K562 (cell line): ENCODE data around the gene STIM1. TPM values are rescaled to one million over a fixed set of nuclear protein-coding genes. Genes with fewer than 3 reads are reported as not detected.

Experiments used
- ASH1L ChIP-seq: fragments of 450-650 bp; IDR thresholded peaks from 2 replicates; pipeline ENCODE4 v1.6.1; 2018; ENCODE audit warnings: borderline replicate concordance, mild to moderate bottlenecking, low read depth; ENCODE audit not compliant: partially characterized antibody
- CCAR2 ChIP-seq: fragments of 200-400 bp; formaldehyde crosslinking; IDR thresholded peaks from 2 replicates; pipeline ENCODE4 v1.6.1; 2017; ENCODE audit warnings: mild to moderate bottlenecking, low read depth, low read length
- COPS2 ChIP-seq: fragments of 450-650 bp; conservative IDR thresholded peaks from 2 replicates; pipeline ENCODE4 v1.6.1; 2016; ENCODE audit warnings: mild to moderate bottlenecking, moderate library complexity
- HNRNPL ChIP-seq: fragments of 200-400 bp; formaldehyde crosslinking; IDR thresholded peaks from 2 replicates; pipeline ENCODE4 v1.6.1; 2017; ENCODE audit warnings: low read depth, mild to moderate bottlenecking, low read length
- JUN ChIP-seq, 2 experiments: sonication (generic) in 1 of 2; formaldehyde crosslinking in 1 of 2; IDR thresholded peaks; 2 replicates each; pipeline versions ENCODE4 v1.6.1 to v1.8.0; 2012 to 2022; ENCODE audit warnings: borderline replicate concordance in 2 of 2, mild to moderate bottlenecking in 2 of 2, improper control_type of control experiment in 1 of 2, low read depth in 1 of 2, low read length in 1 of 2, missing genetic modification reagents in 1 of 2
- MTA3 ChIP-seq: fragments of 450-650 bp; formaldehyde crosslinking; IDR thresholded peaks from 2 replicates; pipeline ENCODE4 v1.6.1; 2017; ENCODE audit warnings: mild to moderate bottlenecking, borderline replicate concordance
- NONO ChIP-seq, 2 experiments: fragments of 200-400 bp in 1 of 2; fragments of 450-650 bp in 1 of 2; formaldehyde crosslinking in 1 of 2; IDR thresholded peaks; 2 replicates each; pipeline ENCODE4 v1.6.1; 2017; ENCODE audit warnings: low read depth in 2 of 2, mild to moderate bottlenecking in 2 of 2, moderate library complexity in 2 of 2, low read length in 1 of 2
- PCBP1 ChIP-seq: fragments of 200-400 bp; formaldehyde crosslinking; IDR thresholded peaks from 2 replicates; pipeline ENCODE4 v1.6.1; 2018; ENCODE audit warnings: mild to moderate bottlenecking, low read depth, low read length; ENCODE audit not compliant: poor library complexity, severe bottlenecking
- POLR2AphosphoS5 ChIP-seq: IDR thresholded peaks from 2 replicates; pipeline ENCODE4 v1.6.1; 2011; ENCODE audit warnings: mild to moderate bottlenecking, low read depth, low read length, moderate library complexity; ENCODE audit not compliant: control insufficient read depth, insufficient read depth
- SMC3 ChIP-seq: conservative IDR thresholded peaks from 2 replicates; pipeline ENCODE4 v1.6.1; 2011; ENCODE audit warnings: low read depth, low read length, improper control_type of control experiment; ENCODE audit not compliant: insufficient read depth
- SRF ChIP-seq, 2 experiments: fragments of 250-450, 450-650 bp in 1 of 2; sonication (Bioruptor Pico) in 1 of 2; sonication (generic) in 1 of 2; formaldehyde crosslinking; IDR thresholded peaks; 2 replicates each; pipeline versions ENCODE4 v1.5.0 to v1.5.1; 2020 to 2022; ENCODE audit warnings: mild to moderate bottlenecking in 1 of 2, missing genetic modification reagents in 1 of 2
- TARDBP ChIP-seq: fragments of 450-650 bp; IDR thresholded peaks from 2 replicates; pipeline ENCODE4 v1.6.1; 2016
- TCFL5 ChIP-seq: fragments of 250-450 bp; sonication (Bioruptor Pico); conservative IDR thresholded peaks from 2 replicates; pipeline ENCODE4 v1.6.1; 2021; ENCODE audit warnings: mild to moderate bottlenecking, moderate library complexity, matching md5 sums
- TEAD4 ChIP-seq, 2 experiments: sonication (generic) in 1 of 2; formaldehyde crosslinking in 1 of 2; IDR thresholded peaks; 2 replicates each; pipeline versions ENCODE4 v1.6.1 to v1.8.0; 2012 to 2022; ENCODE audit warnings: borderline replicate concordance in 1 of 2, inconsistent platforms in 1 of 2, low read length in 1 of 2, mild to moderate bottlenecking in 1 of 2, missing genetic modification reagents in 1 of 2
- U2AF1 ChIP-seq: fragments of 200-400 bp; formaldehyde crosslinking; optimal IDR thresholded peaks from 2 replicates; pipeline ENCODE3; 2017; ENCODE audit warnings: mild to moderate bottlenecking, low read depth, low read length, moderate library complexity
- ZNF436 ChIP-seq: fragments of 250-450, 450-650 bp; sonication (Bioruptor Pico); formaldehyde crosslinking; IDR thresholded peaks from 2 replicates; pipeline ENCODE4 v1.7.0; 2020; ENCODE audit warnings: mild to moderate bottlenecking
- ZNF589 ChIP-seq: fragments of 200-800 bp; sonication (Bioruptor generic); IDR thresholded peaks from 2 replicates; pipeline ENCODE4 v1.6.1; 2016; ENCODE audit warnings: low read depth, missing genetic modification characterization, missing compliant biosample characterization
- ZSCAN29 ChIP-seq: fragments of 450-650 bp; IDR thresholded peaks from 2 replicates; pipeline ENCODE4 v1.6.1; 2017
- polyA plus RNA-seq, 8 experiments: library from polyadenylated mRNA; depleted of rRNA in 4 of 8; stranded (reverse) in 5 of 8; unstranded in 3 of 8; fragments of >200 nt; fragmentation: Nextera tagmentation in 2 of 8; fragmentation: Illumina TruSeq in 1 of 8; extraction: Ambion mirVana in 2 of 8; extraction: Trizol in 1 of 8; gene quantifications; 2 replicates each; pipeline versions ENCODE4 v1.2.1 to v1.2.3, GENCODE V29; 2011 to 2014; ENCODE audit warnings: inconsistent platforms in 1 of 8, missing spikeins in 1 of 8
- total RNA-seq, 7 experiments: library from RNA; depleted of rRNA in 6 of 7; stranded (reverse); fragments of >200 nt in 6 of 7; fragmentation: Illumina TruSeq in 2 of 7; extraction: Trizol in 2 of 7; gene quantifications; 2 replicates each; pipeline versions ENCODE4 v1.2.1 to v1.2.3, GENCODE V29; 2011 to 2021; ENCODE audit warnings: low replicate concordance in 1 of 7
- TF ChIP-seq, protein P1 (sequence below): fragments of 450-650 bp; conservative IDR thresholded peaks from 2 replicates; pipeline ENCODE4 v1.6.1; 2016; ENCODE audit warnings: missing genetic modification characterization, low read depth, mild to moderate bottlenecking, missing compliant biosample characterization, moderate library complexity
- TF ChIP-seq, protein P2 (sequence below): IDR thresholded peaks from 2 replicates; pipeline ENCODE4 v1.6.1; 2011; ENCODE audit warnings: borderline replicate concordance, low read depth, mild to moderate bottlenecking, moderate library complexity, low read length; ENCODE audit not compliant: insufficient read depth, poor library complexity, severe bottlenecking
- TF ChIP-seq, protein P3 (sequence below): IDR thresholded peaks from 3 replicates; pipeline ENCODE4 v1.6.1; 2011; ENCODE audit warnings: borderline replicate concordance, mild to moderate bottlenecking; ENCODE audit not compliant: insufficient read length, insufficient read depth

STIM1 gene
- total and polyA plus RNA-seq, 9 of the 15 experiments (the other 6 are each of a cell fraction or from before 2014, with no cell fraction given): 7.7 to 50.5 (median 22.5) TPM

DNA sequence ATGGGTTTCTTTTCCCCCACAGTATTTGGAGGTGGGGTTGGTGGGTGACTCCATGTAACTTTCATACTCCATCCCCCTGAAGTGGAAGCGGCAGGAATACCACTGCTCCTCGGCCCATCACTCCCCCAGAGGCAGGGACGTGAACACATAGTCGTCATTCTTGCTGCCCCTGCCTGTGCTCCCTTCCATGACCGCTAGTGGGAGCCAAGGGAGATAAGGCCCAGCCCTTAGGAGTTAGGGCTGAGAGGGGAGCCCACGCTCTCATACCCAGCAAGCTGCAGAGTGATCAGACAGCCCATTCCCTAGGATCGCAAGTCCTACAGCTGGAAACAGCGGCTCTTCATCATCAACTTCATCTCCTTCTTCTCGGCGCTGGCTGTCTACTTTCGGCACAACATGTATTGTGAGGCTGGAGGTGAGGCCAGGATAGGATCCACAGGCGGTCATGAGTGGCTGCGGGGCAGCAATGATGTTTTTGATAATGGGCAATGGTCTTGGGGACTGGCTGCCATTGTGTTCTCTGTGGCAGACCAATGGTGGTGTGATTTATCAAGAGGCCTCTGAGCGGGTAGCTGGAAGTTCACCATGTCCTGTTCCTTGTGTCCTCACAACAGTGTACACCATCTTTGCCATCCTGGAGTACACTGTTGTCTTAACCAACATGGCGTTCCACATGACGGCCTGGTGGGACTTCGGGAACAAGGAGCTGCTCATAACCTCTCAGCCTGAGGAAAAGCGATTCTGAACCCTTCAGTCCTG, 30.6 kb upstream of the STIM1 start (continued):
- TF ChIP-seq HNRNPL (no peak), ZSCAN29 (no peak), TARDBP (peak; percentile 62; the same call in 1 of the 2 replicates), ASH1L (no peak), ZNF589 (CRISPR knock-in tag) (no peak), ZNF436 (CRISPR knock-in tag) (no peak), CCAR2 (peak; percentile 52; the same call in 1 of the 2 replicates), SRF (CRISPR knock-in tag; IDR thresholded peaks at IDR 0.05) (0 out of 4 replicates have a peak, but pooled peaks of 1 of the 2 experiments have one; percentile 31), MTA3 (peak; percentile 73; the same call in 1 of the 2 replicates), TCFL5 (CRISPR knock-in tag) (no peak), NONO (IDR thresholded peaks at IDR 0.05; ENCODE audit: low read depth in 2 of 2, low read length in 1 of 2) (no peak; a peak in 1 of 4 replicates), TEAD4 (IDR thresholded peaks at IDR 0.05; ENCODE audit: low read length) (peak; percentile 63), TEAD4 (CRISPR knock-in tag; IDR thresholded peaks at IDR 0.05; ENCODE audit: borderline replicate concordance) (no peak), POLR2AphosphoS5 (peak; percentile 57; the same call in 1 of the 2 replicates), SMC3 (peak; percentile 86), U2AF1 (no peak), COPS2 (no peak), JUN (IDR thresholded peaks at IDR 0.05; ENCODE audit: borderline replicate concordance, low read depth, low read length) (peak; percentile 27), JUN (CRISPR knock-in tag; IDR thresholded peaks at IDR 0.05; ENCODE audit: borderline replicate concordance) (no peak), PCBP1 (no peak)
- TF ChIP-seq, protein P1, sequence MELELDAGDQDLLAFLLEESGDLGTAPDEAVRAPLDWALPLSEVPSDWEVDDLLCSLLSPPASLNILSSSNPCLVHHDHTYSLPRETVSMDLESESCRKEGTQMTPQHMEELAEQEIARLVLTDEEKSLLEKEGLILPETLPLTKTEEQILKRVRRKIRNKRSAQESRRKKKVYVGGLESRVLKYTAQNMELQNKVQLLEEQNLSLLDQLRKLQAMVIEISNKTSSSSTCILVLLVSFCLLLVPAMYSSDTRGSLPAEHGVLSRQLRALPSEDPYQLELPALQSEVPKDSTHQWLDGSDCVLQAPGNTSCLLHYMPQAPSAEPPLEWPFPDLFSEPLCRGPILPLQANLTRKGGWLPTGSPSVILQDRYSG (tag): no peak
- TF ChIP-seq, protein P2, sequence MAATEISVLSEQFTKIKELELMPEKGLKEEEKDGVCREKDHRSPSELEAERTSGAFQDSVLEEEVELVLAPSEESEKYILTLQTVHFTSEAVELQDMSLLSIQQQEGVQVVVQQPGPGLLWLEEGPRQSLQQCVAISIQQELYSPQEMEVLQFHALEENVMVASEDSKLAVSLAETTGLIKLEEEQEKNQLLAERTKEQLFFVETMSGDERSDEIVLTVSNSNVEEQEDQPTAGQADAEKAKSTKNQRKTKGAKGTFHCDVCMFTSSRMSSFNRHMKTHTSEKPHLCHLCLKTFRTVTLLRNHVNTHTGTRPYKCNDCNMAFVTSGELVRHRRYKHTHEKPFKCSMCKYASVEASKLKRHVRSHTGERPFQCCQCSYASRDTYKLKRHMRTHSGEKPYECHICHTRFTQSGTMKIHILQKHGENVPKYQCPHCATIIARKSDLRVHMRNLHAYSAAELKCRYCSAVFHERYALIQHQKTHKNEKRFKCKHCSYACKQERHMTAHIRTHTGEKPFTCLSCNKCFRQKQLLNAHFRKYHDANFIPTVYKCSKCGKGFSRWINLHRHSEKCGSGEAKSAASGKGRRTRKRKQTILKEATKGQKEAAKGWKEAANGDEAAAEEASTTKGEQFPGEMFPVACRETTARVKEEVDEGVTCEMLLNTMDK: peak; percentile 65
- TF ChIP-seq, protein P3, sequence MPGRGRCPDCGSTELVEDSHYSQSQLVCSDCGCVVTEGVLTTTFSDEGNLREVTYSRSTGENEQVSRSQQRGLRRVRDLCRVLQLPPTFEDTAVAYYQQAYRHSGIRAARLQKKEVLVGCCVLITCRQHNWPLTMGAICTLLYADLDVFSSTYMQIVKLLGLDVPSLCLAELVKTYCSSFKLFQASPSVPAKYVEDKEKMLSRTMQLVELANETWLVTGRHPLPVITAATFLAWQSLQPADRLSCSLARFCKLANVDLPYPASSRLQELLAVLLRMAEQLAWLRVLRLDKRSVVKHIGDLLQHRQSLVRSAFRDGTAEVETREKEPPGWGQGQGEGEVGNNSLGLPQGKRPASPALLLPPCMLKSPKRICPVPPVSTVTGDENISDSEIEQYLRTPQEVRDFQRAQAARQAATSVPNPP: no peak
